H9 (cell line): ENCODE measurements around the gene RGL1. TPM values are rescaled to one million over a fixed set of nuclear protein-coding genes. Genes with fewer than 3 reads are reported as not detected.

ENCODE experiments used
- DNase-seq: peaks from one replicate; pipeline ENCODE4 v3.0.0-alpha.2; 2017
- H2AFZ ChIP-seq: one replicate; pipeline ENCODE4 v1.6.1; 2013; ENCODE audit warnings: mild to moderate bottlenecking, low read length, control low read depth, moderate library complexity
- H2AK5ac ChIP-seq: 2 replicates; pipeline ENCODE4 v1.6.1; 2013; ENCODE audit warnings: low read length, control low read depth, mixed read lengths; ENCODE audit not compliant: insufficient read length
- H2BK120ac ChIP-seq: one replicate; pipeline ENCODE4 v1.6.1; 2013; ENCODE audit warnings: low read depth, mild to moderate bottlenecking, low read length, control low read depth, inconsistent platforms; ENCODE audit not compliant: poor library complexity, severe bottlenecking
- H2BK12ac ChIP-seq: 2 replicates; pipeline ENCODE4 v1.6.1; 2013; ENCODE audit warnings: low read length, control low read depth, mixed read lengths, low read depth; ENCODE audit not compliant: insufficient read length
- H2BK15ac ChIP-seq: 2 replicates; pipeline ENCODE4 v1.6.1; 2013; ENCODE audit warnings: low read depth, low read length, control low read depth
- H2BK20ac ChIP-seq: one replicate; pipeline ENCODE4 v1.6.1; 2013; ENCODE audit warnings: low read depth, mild to moderate bottlenecking, low read length, control low read depth, inconsistent platforms; ENCODE audit not compliant: poor library complexity, severe bottlenecking
- H2BK5ac ChIP-seq: 2 replicates; pipeline ENCODE4 v1.6.1; 2013; ENCODE audit warnings: low read length, control low read depth, mixed read lengths; ENCODE audit not compliant: insufficient read length
- H3K14ac ChIP-seq: 2 replicates; pipeline ENCODE4 v1.6.1; 2013; ENCODE audit warnings: low read length, control low read depth; ENCODE audit not compliant: insufficient read depth
- H3K18ac ChIP-seq: 2 replicates; pipeline ENCODE4 v1.6.1; 2013; ENCODE audit warnings: low read depth, mild to moderate bottlenecking, mixed read lengths, low read length, control low read depth; ENCODE audit not compliant: insufficient read length
- H3K23ac ChIP-seq: 2 replicates; pipeline ENCODE4 v1.6.1; 2013; ENCODE audit warnings: low read length, control low read depth, mixed read lengths, low read depth; ENCODE audit not compliant: insufficient read length
- H3K23me2 ChIP-seq: 2 replicates; pipeline ENCODE4 v1.6.1; 2013; ENCODE audit warnings: low read depth, mild to moderate bottlenecking, mixed read lengths, low read length, control low read depth; ENCODE audit not compliant: insufficient read length, poor library complexity, severe bottlenecking
- H3K27ac ChIP-seq: 2 replicates; pipeline ENCODE4 v1.5.1; 2013; ENCODE audit warnings: low read length, control low read depth, mixed read lengths, low read depth; ENCODE audit not compliant: insufficient read length
- H3K27me3 ChIP-seq: 2 replicates; pipeline ENCODE4 v1.6.1; 2013; ENCODE audit warnings: low read length, control low read depth, inconsistent platforms; ENCODE audit not compliant: insufficient read depth
- H3K4ac ChIP-seq: 2 replicates; pipeline ENCODE4 v1.6.1; 2013; ENCODE audit warnings: low read depth, mild to moderate bottlenecking, control low read depth, inconsistent platforms, low read length, moderate library complexity
- H3K4me1 ChIP-seq: 2 replicates; pipeline ENCODE4 v1.6.1; 2013; ENCODE audit warnings: low read length, control low read depth, inconsistent platforms; ENCODE audit not compliant: insufficient read depth
- H3K4me2 ChIP-seq: 2 replicates; pipeline ENCODE4 v1.6.1; 2013; ENCODE audit warnings: low read length, control low read depth, mixed read lengths; ENCODE audit not compliant: insufficient read length, insufficient read depth
- H3K56ac ChIP-seq: 2 replicates; pipeline ENCODE4 v1.6.1; 2013; ENCODE audit warnings: low read depth, mild to moderate bottlenecking, mixed read lengths, low read length, control low read depth; ENCODE audit not compliant: insufficient read length
- H3K79me1 ChIP-seq: 2 replicates; pipeline ENCODE4 v1.6.1; 2013; ENCODE audit warnings: low read depth, mild to moderate bottlenecking, moderate library complexity, low read length, control low read depth, inconsistent platforms; ENCODE audit not compliant: insufficient read depth, poor library complexity, severe bottlenecking
- H3K79me2 ChIP-seq: 2 replicates; pipeline ENCODE4 v1.6.1; 2013; ENCODE audit warnings: low read length, control low read depth, inconsistent platforms; ENCODE audit not compliant: insufficient read depth
- H3K9ac ChIP-seq: 2 replicates; pipeline ENCODE4 v1.6.1; 2013; ENCODE audit warnings: low read length, control low read depth, mixed read lengths; ENCODE audit not compliant: insufficient read length; ENCODE audit errors: extremely low read depth
- H3K9me3 ChIP-seq: one replicate; pipeline ENCODE4 v1.6.1; 2013; ENCODE audit warnings: low read depth, low read length, inconsistent platforms; ENCODE audit not compliant: control insufficient read depth
- H3T11ph ChIP-seq: one replicate; pipeline ENCODE4 v1.6.1; 2013; ENCODE audit warnings: mild to moderate bottlenecking, low read length, control low read depth, inconsistent platforms
- H4K20me1 ChIP-seq: one replicate; pipeline ENCODE4 v1.6.1; 2013; ENCODE audit not compliant: control insufficient read depth, insufficient read length, insufficient read depth
- H4K5ac ChIP-seq: 2 replicates; pipeline ENCODE4 v1.6.1; 2013; ENCODE audit warnings: low read depth, mild to moderate bottlenecking, mixed read lengths, low read length, control low read depth; ENCODE audit not compliant: insufficient read length
- H4K8ac ChIP-seq: replicated peaks from 2 replicates; pipeline ENCODE4 v1.6.1; 2013; ENCODE audit warnings: low read length, control low read depth, mixed read lengths, low read depth; ENCODE audit not compliant: insufficient read length
- H4K91ac ChIP-seq: 2 replicates; pipeline ENCODE4 v1.6.1; 2013; ENCODE audit warnings: low read depth, mild to moderate bottlenecking, moderate library complexity, mixed read lengths, low read length, control low read depth; ENCODE audit not compliant: insufficient read length
- H3K27ac Mint-ChIP-seq, 3 experiments: 2 replicates in 2 of 3; 3 replicates in 1 of 3; pipeline ENCODE4 v1.8.0; 2020 to 2021; ENCODE audit warnings: mixed read lengths in 3 of 3, mild to moderate bottlenecking in 1 of 3, moderate library complexity in 1 of 3
- H3K27me3 Mint-ChIP-seq: 2 replicates; pipeline ENCODE4 v1.8.0; 2021; ENCODE audit warnings: low read depth, mild to moderate bottlenecking, moderate library complexity, mixed read lengths
- H3K36me3 Mint-ChIP-seq, 3 experiments: 2 replicates in 2 of 3; 3 replicates in 1 of 3; pipeline ENCODE4 v1.8.0; 2020 to 2021; ENCODE audit warnings: low read depth in 3 of 3, mixed read lengths in 3 of 3; ENCODE audit not compliant: insufficient read depth in 1 of 3
- H3K4me1 Mint-ChIP-seq, 2 experiments: 2 replicates each; pipeline ENCODE4 v1.8.0; 2020; ENCODE audit warnings: mixed read lengths in 2 of 2
- H3K4me3 Mint-ChIP-seq, 2 experiments: 2 replicates in 1 of 2; 3 replicates in 1 of 2; pipeline ENCODE4 v1.8.0; 2020 to 2021; ENCODE audit warnings: mild to moderate bottlenecking in 2 of 2, mixed read lengths in 2 of 2, moderate library complexity in 1 of 2
- H3K9me3 Mint-ChIP-seq, 2 experiments: 2 replicates in 1 of 2; 3 replicates in 1 of 2; pipeline ENCODE4 v1.8.0; 2020; ENCODE audit warnings: mild to moderate bottlenecking in 2 of 2, mixed read lengths in 2 of 2, moderate library complexity in 1 of 2
- CTCF ChIP-seq: fragments of 200-600 bp; sonication (generic); conservative IDR thresholded peaks from 3 replicates; pipeline ENCODE4 v1.8.0; 2021; ENCODE audit warnings: antibody characterized with exemption, mild to moderate bottlenecking
- WGBS: extraction: QIAGEN DNeasy Blood & Tissue Kit; methylation state at CpG from one replicate; pipeline ENCODE4 v1.1.7; 2013; ENCODE audit warnings: missing lambda C conversion rate, low lambda C conversion rate, mixed read lengths; ENCODE audit not compliant: insufficient read length; ENCODE audit errors: extremely low coverage; 5-methylcytosine and 5-hydroxymethylcytosine counted together
- total RNA-seq: library from RNA; stranded (reverse); gene quantifications from 2 replicates; pipeline ENCODE4 v1.2.1, GENCODE V29; 2021

The RGL1 gene
- total RNA-seq, 1 experiment from 2014 or later, result 1.4 TPM

DNA sequence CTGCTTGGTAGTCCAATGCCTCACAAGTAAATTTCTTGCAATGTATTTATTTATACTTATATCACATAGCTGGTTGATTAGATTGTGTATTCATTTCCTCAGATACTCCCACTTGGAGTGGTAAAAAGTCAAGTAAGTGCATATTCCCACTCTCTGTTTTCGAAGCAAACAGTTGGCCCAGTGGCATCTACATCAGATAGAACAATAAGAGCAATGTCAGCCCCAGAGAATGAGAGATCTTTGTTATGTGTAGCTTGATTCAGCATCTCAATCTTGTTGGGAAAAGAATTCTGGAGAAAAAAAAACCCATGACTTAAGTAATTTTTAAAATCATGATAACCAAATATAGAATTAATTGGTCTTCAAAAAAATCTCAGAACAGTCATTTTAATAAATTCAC lies 25.5 kb downstream of the RGL1 start:
- H3K27ac Mint-ChIP-seq, result no peak overlapping the region
- H2AFZ ChIP-seq, result no peak overlapping the region
- H2AK5ac ChIP-seq, result no peak overlapping the region
- no peak overlapping the region for H2BK120ac ChIP-seq
- H3K9me3 ChIP-seq, result no peaks in the 10 kb centered on the region
- no peaks in the 10 kb centered on the region for H3K79me1 ChIP-seq
- no peak overlapping the region for H4K8ac ChIP-seq
- H3K23me2 ChIP-seq, result no peaks in the 10 kb centered on the region
- no peak overlapping the region for H3K18ac ChIP-seq
- no peaks in the 10 kb centered on the region for H3K4me1 Mint-ChIP-seq
- no peak overlapping the region for H2BK15ac ChIP-seq
- H3K4ac ChIP-seq, result no peak overlapping the region
- no peak overlapping the region for H3K23ac ChIP-seq
- H4K5ac ChIP-seq, result no peak overlapping the region
- H3K27me3 ChIP-seq, result no peaks in the 10 kb centered on the region
- H2BK20ac ChIP-seq, result no peak overlapping the region
- no peak for TF ChIP-seq CTCF
- H3K79me2 ChIP-seq, result no peaks in the 10 kb centered on the region
- WGBS, result no CpG with 5 or more reads among the region's 1 CpG
- H3K36me3 Mint-ChIP-seq, result no peaks in the 10 kb centered on the region
- H3K9ac ChIP-seq, result no peak overlapping the region
- H2BK5ac ChIP-seq, result no peak overlapping the region
- H3K27me3 Mint-ChIP-seq, result no peaks in the 10 kb centered on the region; the same call in 1 of the 2 replicates
- no peak overlapping the region for H3K4me2 ChIP-seq
- no peaks in the 10 kb centered on the region for H3K4me1 ChIP-seq
- no peak overlapping the region for H3K14ac ChIP-seq
- H2BK12ac ChIP-seq, result no peak overlapping the region
- H3K9me3 Mint-ChIP-seq, result no peaks in the 10 kb centered on the region
- no peak overlapping the region for H3K4me3 Mint-ChIP-seq
- H3T11ph ChIP-seq, result no peak overlapping the region
- no peak overlapping the region for H3K56ac ChIP-seq
- no peak overlapping the region for H4K91ac ChIP-seq
- no peak for DNase-seq
- H3K27ac ChIP-seq, result no peak overlapping the region
- H4K20me1 ChIP-seq, result no peaks in the 10 kb centered on the region
